NCI-H2227 treated with DMSO at 0.1 percent for 48 hours (cell line): ENCODE measurements around the gene RRP15.

ENCODE experiments used
- DNase-seq: peaks from one replicate; lab custom pipeline; 2025; lab: John Stamatoyannopoulos, UW

RRP15 gene, protein sequence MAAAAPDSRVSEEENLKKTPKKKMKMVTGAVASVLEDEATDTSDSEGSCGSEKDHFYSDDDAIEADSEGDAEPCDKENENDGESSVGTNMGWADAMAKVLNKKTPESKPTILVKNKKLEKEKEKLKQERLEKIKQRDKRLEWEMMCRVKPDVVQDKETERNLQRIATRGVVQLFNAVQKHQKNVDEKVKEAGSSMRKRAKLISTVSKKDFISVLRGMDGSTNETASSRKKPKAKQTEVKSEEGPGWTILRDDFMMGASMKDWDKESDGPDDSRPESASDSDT

DNA sequence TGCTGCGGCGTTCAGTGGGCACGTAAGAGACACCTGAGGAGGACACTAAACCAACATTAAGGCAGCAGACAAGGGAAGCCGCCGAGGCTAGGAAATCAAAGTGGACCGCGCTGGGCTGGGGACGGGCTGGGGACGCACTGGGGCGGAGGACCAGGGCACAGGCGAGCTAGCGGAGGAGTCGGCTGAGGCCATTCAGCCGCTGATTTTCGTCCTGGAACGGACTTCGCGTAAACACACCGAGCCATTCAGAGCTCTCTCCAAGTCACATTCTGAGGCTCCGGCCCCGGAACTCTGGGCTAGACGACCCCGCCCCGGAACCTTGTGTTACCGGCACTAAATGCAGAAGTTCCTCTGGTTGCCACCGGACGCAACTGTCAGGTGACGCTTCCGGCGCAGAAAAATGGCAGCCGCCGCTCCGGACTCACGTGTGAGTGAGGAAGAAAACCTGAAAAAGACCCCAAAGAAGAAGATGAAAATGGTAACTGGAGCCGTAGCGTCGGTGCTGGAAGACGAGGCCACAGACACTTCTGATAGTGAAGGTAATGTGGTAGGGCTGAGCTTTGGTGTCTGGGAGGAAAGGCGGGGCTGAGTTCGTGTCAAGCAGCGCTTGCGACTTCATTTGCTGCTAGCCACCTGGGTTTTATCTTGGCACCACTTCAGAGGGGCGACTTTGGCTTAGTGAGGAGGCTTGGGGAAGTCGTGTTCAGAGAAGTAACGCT is at the start of gene RRP15:
Gene RRP15, plus strand, starts transcription at position 377 of the 719 bp plus-strand sequence. Its CDS starts 24 bp downstream, at position 401.
- peak; percentile 93 for DNase-seq

DNA sequence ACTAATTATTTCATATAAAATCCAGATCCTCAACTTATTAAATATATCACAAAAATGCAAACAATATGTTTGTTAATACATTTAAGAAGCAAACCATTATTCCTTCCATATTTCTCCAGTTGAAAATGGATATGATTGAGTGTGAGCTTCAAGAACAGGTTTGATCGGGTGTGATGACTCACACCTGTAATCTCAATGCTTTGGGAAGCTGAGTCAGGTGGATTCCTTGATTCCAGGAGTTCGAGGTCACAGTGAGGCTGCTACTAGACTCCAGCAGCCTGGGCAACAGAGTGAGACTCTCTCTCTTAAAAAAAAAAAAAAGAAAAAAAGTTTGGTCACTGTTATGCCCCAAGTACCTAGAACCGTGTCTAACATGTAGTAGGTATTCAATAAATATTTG is 42.9 kb upstream of the RRP15 start:
- DNase-seq = no peak

DNA sequence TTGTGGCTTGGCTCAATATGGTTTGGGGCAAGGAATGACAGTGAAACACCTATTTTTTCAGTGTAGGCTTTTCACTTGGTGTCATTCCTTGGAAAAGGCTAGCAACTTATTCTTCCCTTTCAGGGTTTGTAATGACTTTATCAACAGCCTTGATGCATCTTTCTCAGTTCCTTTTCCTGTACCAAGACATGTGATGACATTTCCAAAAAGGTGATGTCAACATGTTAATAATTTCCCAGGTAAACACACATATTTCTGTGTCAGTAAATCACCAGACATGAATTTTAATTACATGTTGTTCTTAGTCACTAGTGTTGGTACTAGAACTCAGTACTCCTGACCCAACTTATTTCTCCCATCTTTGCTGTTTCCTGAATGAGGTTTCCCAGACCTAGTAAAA is 37.8 kb upstream of the RRP15 start:
- DNase-seq = no peak

DNA sequence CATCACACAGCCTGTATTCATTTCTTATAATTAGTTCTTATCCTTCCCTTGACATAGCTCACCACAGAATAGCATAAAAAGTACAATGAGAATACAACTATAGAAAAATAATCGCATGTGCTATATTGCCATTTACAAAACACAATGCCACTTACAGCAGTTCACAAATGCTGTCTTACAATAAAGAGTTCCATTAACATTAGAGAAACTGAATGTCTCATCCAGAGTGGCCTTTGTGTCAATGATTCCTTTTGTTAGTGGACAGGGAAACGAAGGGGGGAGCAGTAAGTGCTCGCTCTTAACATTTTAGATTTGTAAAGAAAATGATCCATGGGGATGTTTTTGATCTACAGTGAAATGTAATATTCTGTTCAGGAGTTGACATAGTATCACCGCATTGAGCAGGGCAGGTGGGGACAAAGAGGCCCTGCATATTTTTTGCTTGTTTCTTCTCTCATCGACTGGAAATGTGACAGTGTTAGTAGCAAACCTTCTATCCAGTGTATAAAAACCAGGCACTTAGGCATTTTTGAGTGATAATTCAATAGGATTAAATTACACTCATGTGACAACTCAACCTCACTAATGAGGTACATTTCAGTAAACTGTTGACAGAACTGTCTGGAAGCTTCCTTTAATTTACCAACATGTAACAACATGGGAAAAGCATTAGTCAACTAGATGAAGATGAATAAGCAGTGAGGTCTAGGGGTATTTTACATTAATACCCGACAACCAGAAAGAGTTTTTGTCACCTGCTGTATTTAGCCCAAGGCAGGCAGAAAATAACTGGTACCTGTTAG is 35.6 kb upstream of the RRP15 start:
- DNase-seq = peak; percentile 76

DNA sequence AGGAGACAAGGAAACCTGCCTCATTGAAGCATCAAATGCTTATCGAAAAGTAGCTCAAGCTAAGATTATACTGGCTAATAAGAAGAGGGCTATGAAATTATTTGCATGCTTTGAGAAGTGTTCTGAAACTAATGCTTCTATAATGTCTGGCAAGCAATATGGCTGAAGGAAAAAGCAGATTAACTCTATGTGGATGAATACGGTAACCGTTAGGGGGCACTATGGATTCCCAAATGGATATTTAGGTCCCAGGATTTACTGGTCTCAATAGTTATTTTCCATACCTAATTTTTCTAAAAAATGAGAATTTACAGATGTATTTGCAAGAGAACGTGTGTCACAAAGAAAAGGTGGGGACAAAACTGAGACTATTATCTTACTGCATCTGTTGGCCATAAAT is 34.6 kb upstream of the RRP15 start:
- peak; percentile 4 for DNase-seq

DNA sequence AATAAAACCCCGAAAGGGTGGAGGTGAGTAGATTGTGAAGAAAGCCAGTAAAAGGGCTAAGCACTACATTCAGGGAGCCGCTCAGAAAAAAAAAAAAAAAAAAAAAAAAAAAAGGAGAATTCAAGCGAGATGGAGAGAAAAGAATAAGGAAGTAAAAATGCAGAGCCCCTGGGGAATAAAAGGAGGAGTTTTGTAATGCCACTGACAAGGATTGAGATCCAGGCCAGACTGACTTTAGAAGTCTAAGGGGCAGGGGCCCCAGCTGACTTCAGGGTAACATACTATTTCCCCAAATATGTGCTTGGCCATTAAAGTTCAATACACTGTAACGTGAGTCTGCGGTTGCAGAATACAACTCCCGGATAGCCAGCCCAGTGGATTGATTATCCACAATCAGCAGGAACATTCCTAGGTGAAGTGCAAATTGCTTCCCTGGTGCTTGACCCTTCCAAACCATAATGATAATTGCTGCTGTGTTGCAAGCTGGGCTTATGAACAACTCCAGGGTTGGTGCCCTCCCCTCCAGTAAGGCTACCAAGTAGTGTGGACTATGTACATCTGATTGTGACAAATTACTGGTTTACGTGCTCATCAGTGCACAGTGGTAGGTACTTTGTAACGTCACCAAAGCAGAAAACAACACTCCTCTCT is 30.7 kb upstream of the RRP15 start:
- DNase-seq = peak; percentile 58

DNA sequence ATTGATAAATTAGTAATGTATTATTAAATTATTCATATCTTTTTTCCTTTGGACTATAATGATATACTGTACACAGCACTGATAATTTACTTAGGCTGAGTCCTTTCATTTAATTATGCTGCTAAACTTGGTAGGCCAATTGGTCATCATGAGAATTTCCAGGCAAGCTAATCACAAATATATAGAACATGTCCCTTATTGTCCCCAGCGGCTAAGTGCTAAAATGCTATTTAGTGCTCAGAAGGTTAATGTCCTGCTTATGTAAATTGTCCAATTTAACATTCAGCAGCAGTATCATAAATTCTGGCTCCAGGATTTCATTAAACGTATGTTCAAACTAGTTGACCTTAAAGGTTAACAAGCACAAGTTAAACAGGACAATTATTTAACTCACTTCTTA is 30.0 kb upstream of the RRP15 start:
- no peak for DNase-seq

DNA sequence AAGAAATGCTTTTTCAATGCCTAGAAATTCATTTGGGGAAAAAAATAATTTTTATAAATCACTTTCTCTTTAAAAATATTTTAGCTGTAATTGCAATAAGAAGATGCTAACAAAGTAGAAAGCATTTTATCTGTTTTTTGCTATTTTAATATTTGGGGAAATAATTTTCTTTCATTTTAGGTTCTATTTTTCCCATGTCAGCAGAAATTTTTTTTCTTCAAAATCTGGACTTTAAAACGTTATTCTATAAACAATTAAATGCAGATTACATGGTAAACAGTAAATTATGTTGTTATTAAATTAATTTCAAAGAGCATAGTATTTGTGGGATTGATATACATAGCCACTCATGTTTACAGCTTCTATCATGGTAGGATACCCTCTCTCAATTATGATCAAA is 27.7 kb upstream of the RRP15 start:
- no peak for DNase-seq

DNA sequence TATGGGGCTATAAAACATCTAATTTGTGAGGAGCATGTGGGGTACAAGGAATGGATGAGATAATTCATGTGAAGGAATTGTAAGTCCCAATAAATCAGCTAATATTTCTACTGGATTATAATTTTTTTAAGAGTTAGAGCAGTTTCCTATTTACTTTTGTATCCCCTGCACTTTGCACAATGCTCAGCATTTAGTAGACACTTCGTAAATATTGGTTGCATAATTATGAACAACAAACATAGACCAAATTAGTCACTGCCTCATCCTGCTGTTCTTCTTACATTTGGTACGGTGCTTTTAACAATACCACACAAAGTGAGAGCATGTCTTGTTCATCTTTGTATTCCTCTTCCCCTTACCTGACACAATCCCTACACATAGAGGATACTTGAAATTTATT is 27.1 kb upstream of the RRP15 start:
- no peak for DNase-seq

DNA sequence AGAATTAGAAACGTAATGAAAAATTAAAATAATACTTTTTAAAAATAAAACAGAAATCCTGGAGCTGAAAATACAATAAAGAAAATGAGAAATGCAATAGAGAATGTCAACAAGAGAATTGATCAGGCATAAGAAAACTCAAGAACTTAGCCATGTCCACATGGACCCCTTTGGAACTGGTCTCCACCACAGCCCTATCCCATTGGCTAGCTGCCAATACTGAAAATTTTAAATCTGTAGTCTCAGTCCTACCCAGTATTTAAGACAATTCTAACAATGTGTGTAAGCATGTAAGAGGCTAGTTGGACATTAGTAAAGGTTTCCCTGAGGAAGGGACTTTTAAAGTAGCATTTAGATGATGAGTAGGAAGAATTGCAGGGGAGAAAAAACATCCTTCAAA is 25.8 kb upstream of the RRP15 start:
- DNase-seq = no peak

DNA sequence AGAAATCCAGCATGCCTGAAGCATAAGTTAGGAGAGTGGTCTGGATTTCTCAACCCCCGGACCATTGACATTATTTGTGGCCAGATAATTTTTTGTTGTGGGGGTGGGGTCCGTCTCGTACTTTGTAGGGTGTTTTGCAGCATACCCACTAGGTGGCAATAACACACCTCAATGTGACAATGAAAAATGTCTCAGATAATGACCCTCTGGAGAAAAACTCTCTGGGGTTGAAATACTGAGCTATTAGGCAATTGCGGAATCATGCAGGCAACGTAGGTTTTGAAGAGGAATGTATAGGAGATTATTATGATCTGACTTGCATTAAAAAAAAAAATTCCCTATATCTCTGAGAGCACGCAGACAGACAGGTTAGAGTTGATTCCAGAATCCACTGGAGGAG is 25.3 kb upstream of the RRP15 start:
- DNase-seq = no peak

DNA sequence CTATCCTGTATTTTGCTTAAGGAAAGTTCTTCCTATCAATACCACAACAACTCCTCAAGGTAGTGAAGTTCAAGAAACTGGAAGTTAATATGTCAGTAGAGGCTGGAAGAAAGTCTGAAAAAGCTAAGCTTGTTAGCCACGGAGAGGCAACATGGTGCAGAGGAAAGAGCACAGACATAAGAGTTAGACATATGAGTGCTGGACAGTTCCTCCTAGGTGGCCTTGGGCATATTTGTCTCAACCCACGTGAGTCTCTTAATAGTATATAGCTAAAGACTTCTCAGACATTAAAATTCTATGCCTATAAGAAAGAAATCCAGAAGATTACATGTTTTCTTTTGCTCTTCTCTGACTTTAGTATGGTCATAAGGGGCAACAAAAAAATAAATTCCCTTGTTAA is 22.8 kb upstream of the RRP15 start:
- no peak for DNase-seq

DNA sequence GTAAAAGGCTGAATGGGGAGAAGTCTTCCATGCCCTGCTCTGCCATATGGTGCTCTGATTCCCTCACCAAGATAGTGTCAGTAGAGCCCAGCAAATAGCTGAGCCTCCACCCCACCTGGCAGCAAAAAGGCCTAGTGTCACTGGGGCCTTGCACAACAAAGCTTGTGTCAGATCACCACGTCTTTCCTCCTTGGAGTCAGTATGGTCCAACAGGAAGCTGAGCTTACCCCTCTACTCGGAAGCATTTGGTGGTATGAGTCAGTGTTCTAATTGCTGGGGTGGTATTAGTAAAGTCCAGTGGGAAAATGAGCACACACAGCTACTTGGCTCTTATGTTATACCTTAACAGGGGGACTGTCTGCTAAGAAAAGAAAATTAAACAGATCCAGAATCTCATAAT is 18.7 kb upstream of the RRP15 start:
- DNase-seq = no peak

DNA sequence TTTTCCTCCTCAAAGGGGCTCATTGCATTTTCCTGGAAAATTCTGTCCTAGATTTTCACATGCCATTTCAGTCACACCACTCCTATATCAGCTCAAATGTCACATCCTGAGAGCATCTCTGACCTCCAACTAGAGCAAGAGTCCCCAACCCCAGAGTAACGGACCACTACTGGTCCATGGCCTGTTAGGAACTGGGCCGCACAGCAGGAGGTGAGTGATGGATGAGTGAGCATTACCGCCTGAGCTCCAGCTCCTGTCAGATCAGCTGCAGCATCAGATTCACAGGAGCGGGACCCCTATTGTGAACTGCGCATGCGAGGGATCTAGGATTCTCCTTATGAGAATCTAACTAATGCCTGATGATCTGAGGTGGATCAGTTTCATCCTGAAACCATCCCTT is 12.7 kb upstream of the RRP15 start:
- no peak for DNase-seq

DNA sequence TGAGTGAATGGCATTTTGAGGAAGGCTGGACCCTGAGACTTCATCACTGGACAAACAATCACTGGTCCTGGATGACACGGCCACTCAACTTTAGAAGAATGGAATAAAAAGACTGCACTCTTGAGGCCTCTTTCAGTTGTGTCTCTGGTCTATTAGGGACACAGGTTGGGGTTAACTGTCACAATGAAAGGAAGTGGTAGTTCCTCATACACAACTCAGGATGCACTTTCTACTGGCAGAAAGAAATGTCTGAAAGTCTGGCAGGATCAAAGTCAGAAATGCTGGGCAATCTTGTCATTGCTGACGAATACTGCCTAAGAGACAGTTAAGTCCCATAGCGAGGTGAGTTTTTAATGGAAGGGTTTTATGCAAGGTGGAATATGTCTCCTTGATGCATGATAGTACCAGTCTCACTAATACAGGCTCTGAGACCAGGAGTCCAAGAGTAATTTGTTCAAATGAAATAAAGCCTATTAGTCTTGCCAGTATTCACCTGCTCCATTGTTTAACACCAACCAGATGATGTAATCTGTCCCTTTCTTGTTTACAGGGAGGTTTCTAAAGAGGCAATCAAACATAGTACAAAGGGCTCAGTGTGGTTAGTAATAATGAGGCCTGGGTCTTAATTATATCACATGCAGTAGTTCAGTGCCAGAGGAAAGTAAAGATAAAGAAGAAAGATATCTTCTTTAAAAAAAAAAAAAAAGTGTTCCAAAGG is 11.2 kb upstream of the RRP15 start:
- no peak for DNase-seq

DNA sequence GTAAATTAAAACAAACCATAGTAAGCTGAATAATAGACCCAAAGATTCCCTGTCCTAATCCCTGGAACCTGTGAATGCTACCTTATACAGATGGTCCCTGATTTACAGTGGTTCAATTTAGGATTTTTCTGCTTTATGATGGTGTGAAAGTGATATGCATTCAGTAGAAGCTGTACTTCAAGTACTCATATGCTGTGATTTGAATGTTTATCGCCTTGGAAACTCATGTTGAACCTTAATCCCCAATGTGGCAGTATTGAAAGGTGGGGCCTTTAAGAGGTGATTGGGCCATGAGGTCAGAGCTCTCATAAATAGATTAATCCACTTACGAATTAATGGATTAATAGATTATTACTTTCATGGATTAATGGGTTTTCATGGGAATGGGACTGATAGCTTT is 10.6 kb upstream of the RRP15 start:
- DNase-seq = no peak

DNA sequence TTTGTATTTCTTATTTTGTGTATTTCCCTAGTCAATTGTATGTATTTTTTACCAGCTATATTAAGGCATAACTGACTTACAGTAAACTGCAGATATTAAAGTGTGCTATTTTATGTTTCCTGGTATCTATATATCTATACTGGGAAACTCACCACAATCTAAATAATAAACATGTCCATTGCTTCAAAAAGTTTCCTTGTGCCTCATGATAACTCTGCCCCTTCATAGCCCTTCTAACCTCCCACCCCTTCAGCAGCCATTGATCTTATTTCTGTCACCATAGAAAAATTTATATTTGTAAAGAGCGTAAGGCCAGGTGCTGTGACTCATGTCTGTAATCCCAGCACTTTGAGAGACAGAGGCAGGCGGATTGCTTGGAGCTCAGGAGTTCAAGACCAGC is 9.3 kb upstream of the RRP15 start:
- DNase-seq = no peak

DNA sequence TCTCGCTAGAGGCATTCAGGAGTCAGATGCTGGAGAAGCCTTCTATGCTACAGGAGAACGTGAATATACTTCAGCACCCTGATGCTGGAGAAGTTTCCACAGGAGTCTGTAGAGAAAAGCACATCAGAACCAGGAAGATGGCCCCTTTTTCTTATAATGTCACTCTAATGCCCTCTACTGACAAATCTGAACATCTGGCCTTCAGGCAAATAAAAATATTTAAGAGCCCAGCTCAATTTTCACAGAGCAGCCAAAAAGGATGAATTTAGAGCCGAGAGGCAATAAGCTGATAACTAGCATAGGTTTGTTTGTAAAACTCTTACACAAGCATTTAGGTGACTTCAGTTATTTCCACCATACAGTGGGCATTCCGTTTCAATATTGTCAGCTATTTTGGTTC is 3.8 kb upstream of the RRP15 start:
- DNase-seq = no peak

DNA sequence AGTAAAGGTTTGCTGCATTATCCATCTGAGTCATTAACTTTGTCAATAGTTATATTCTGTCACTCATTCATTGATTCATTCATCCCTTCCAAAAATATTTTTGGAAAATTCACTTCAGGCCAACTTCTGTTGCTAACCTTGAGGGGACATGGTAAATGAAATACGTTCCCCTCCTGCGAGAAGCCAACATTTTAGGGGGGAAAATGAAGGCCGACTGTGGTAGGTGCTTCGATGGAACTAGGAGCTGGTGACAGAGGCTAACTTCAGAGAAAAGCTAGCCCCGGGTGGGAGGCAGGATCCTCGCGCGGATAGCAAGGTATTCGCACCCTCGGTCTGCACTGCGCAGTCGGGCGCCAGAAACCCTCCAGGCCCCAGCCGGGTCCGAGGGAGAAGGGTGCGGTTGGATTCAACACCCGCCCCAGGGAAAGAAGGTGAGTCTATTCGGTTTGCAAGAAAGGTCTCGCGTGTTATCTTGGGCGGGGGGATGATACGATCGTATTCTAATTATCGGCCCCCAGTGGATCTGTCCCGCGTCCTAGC is 646 bp upstream of the RRP15 start:
- DNase-seq = peak; percentile 72

DNA sequence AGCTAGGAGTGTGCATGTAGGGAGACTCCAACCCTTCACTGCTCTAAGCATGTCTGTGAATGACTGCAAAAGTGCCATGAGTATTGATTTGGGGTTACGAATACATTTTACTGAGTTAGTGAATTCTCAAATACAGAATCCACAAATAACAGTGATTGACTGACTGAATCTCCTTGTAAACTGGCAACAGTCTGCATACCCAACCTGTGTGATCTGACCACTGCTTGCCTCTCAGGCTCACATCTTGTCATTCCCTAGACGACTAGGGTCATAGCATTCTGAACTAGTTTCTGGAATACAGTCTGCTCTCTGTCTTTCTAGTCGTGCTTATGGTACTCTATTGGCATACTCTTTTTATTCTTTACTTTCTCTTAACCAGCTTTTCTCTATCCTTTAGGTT is 7.4 kb downstream of the RRP15 start:
- no peak for DNase-seq

DNA sequence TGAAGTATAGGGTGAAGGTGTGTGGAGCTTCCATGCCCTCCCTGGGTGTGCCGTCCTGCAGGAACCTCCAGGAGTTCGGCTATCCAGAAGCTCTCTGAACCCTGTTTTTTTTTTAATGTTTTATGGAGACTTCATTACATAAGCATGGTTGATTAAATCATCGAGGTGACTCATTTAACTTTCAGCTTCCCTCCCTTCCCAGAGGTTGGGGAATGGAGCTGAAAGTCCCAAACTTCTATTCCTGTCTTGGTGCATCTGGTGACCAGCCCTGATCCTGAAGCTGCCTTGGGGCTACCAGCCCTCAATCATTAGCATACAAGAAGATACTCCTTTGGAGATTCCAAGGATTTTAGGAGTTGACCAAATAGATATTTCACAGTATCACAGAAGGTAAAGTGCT is 9.5 kb downstream of the RRP15 start:
- no peak for DNase-seq

DNA sequence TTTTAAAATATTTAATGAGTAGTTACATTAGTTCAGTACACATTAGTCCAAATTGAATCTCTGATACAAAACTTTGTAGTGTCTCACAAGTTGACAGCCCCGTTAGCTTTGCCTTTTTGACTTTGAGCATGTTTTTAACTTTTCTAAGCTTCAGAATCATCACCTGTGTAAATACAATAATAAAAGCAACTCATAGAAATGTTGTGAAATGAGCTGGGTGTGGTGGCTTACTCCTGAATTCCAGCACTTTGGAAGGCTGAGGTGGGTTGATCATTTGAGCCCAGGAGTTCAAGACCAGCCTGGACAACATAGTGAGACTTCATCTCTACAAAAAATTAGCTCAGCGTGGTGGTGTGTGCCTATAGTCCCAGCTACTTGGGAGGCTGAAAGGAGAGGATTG is 11.1 kb downstream of the RRP15 start:
- no peak for DNase-seq
